GDM1 (cell line): ENCODE measurements around the gene RBM17.
"Not testable (repeated sequence)": the region's sequence is repeated elsewhere in the genome, so short reads cannot be mapped to it uniquely, and the experiment has no call there.

Experiments used
- DNase-seq: peaks from one replicate; lab custom pipeline; 2025; lab: John Stamatoyannopoulos, UW

The RBM17 gene

GRCh38 chr10:6112893-6113292, 24.1 kb downstream of the RBM17 start:
- DNase-seq = no peak

- DNase-seq = no peak
These were observed 25.5 kb downstream of the RBM17 start for GRCh38 chr10:6114299-6114698.

DNA sequence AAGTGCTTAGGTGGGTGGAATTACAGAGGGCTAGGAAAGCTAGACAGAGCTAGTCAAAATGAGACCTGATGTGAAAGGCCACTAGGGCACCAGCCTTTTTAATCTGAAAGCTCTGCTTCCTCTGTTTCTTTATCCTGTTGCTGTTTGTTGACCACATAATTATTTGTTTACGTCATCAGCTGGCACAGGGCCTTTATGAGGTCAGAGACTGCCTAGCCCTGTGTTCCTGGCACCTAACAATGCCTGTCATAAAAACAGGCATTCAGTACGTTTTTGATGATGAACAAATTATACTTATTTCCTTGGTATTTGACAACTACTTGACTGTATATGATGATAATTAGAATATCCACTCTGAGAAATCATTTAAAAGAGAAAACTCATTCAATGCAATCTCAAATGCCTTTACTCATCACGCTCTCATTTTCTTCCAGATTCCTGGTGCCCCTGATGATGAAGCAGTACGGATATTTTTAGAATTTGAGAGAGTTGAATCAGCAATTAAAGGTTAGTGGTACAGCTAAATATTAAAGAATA, 26.0 kb downstream of the RBM17 start:
- DNase-seq = no peak

- no peak for DNase-seq
These were observed 26.6 kb downstream of the RBM17 start for GRCh38 chr10:6115411-6115810.

DNA sequence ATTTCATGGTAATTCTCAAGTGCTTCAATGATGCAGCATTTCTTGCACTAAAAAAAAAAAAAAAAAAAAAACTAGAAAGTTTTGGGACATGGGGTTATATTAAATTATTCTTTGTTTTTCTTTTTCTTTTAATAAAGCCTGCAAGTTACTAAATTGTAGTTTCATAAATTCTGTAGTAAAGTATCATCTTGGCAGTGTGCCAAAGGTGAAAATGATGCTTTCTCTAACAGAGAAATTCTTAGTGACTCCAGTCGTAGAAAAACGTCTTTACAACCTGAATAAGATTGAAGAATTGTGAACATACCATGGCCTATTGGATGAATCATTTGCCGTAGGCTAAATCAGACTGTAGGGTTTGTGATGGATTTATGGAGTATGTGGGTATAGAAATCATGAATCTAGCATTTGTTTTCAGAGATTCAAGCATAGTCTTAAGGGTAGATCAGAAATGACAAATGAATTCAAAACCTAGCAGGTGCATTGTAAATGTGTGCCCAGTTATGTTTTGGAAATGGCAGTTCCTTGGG, 27.1 kb downstream of the RBM17 start:
- DNase-seq = no peak

GRCh38 chr10:6116806-6117205, 28.0 kb downstream of the RBM17 start:
- no peak for DNase-seq

- DNase-seq = no peak
These were observed 28.9 kb downstream of the RBM17 start for GRCh38 chr10:6117711-6118110.

DNA sequence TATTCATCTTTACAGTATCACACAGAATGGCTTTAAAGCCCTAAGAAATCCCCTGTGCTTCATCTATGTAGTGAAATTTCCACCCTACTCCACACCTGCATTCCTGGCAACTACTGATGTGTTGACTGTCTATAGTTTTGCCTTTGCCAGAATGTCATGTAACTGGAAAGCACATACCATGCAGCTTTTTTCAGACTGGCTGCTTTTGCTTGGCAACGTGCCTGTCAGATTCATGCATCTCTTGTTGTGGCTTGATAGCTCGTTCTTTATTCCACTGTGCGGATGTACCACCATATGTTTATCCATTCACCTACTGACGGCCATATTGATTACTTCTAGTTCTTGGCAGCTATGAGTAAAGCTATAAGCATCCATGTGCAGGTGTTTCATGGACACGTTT, 30.6 kb downstream of the RBM17 start:
- no peak for DNase-seq

DNA sequence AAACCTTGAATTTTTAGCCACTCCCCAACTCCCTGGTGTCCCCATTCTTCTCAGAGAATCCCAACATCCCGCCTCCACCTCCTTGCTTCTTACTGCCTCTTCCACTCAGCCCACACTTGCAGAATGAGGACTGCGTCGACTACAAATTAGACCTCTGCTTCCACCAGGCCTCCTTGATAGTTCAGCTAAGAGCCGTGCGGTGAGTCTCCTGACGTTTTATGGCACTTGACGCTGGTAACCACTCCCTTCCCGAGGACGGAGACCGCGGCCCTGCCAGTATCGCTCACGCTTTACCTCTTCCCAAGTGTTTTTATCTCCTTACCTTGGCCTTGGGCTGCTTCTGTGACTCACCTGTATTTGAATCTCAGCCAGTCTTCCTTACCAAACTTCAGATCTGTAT, 31.1 kb downstream of the RBM17 start:
- no peak for DNase-seq

DNA sequence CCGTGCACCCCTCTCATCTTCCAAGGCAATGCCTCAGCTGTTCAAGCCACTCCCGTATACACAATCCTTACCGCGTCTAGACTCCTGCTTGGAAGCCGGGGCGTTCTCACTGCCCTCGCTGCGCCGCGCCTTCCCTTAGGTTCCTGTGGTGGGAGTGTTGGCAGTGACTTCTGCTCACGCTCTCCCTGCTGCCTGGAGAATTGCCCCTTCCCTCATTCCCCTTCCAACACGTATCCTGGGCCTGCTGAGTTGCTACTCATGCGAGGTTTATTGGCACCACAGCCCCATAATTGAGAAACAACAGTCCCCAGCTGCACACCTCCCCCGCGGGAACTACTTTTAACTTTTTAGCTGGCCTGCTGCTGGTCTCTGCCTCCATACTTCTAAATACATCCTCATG, 31.9 kb downstream of the RBM17 start:
- DNase-seq = no peak

DNA sequence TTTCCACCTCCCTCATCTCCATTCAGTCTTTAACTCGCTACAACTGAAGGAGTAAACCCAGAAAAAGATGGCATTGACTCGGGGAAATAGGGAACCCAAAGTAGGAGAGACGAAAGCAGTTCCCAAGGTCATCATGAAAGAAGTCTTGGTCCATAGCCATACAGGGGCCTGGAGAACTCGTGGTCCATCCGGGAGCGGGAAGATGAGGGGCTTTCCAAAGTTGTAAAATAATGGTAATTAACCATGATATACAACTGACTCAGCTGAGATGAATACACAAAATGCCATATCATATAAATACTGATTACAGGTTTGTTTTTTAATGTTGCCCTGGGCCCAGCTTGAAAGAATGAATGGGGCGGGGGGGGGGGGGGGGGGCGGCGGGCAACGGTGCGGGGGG, 32.3 kb downstream of the RBM17 start:
- no peak for DNase-seq

- DNase-seq = no peak
These were observed 34.7 kb downstream of the RBM17 start for GRCh38 chr10:6123532-6123931.

DNA sequence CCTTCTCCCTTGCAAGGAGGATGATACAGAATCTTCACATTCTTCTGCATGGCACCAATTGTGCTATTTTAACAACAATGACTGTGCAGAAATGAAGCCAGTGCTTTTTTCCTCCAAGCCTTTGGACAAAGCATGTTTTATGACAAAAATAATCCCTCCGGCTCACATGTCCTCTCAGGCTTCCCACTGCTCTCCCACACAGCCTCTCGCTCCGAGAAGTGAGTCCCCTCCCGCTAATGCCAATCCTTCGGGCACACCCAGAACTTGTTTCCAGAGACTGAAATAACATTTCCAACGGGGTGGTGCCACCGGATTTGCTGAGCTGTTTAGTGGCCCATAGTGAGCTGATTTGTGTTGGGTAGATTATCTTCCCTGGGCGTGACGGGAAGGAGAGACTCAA, 35.8 kb downstream of the RBM17 start:
- no peak for DNase-seq

- not testable (repeated sequence) for DNase-seq
These were observed 38.6 kb downstream of the RBM17 start for GRCh38 chr10:6127461-6127860.

DNA sequence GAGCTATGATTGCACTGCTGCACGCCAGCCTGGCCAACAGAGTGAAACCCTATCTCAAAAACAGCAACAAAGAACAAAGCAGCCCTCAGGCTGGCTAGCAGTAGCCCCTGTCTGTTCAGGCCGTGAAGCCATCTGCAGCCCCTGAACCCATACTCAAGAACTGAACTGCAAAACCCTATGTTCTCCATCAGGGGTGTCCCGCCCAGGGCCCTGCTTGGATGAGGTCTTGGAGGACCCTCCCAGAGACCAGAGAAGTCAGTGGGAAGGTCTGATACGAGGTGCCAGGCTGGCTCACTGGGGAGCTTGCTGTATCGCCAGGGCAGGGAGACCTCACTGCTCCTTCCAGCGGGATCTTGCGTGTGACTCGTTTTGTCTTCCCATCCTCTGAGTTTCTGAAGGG, 39.3 kb downstream of the RBM17 start:
- DNase-seq = no peak

DNA sequence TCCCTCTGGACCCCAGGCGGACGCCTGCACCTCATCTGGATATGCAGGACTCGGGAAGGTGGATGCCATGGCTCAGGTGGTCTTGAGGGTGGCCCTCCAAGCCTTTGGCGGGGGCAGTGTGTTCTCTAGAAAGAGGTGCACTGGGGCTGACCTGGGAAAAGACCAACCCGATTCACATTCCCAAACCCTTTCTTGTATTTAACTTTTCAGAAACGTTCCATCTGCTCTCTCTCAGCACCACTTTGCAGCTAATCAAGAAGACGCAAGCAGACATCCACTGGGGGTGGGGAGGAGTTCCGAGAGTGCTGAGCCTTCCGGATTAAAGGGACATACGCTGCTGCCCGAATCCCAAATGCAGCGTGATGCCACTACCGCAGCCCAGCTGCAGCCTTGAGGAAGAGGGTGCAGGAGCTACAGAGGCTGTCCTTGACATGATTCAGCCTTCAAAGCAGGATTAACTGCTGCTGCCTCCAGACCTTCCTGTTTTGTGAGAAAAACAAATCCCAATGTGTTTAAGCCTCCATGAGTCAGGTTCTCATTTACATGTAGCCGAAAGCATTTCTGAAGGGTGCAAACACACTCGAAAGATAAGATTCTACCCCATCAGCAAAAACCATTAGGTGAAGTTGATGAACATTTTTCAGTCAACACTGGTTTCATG, 39.9 kb downstream of the RBM17 start:
- DNase-seq = no peak

DNA sequence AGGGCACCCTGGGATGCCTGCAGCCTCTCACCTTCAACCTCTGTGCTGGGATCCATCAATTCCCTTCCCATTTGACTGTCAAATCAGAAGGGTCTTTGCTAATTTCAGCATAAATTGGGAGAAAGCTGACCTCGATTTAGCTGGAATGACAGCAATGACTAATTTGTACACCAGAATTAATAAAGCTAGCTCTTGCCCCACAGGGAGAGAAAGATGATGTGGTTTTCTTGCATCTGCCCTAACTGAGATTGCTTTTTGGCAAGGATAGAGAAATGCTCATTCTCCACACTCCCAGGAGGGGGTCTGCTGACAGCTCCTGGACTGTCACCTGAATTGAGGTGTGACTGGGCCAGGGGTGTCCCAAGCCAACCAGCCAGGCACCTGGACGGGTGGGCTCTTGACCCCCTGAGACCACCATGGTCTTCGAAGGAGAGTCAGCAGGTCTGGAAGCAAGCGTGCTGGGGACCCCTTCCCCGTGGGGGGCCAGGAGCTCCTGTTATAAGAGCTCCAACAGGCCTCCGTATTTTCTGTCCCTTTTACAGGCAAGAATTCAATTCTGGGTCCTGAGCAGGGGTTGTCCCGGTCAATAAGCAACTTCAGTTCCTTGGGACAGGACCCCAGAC, 42.1 kb downstream of the RBM17 start:
- no peak for DNase-seq

DNA sequence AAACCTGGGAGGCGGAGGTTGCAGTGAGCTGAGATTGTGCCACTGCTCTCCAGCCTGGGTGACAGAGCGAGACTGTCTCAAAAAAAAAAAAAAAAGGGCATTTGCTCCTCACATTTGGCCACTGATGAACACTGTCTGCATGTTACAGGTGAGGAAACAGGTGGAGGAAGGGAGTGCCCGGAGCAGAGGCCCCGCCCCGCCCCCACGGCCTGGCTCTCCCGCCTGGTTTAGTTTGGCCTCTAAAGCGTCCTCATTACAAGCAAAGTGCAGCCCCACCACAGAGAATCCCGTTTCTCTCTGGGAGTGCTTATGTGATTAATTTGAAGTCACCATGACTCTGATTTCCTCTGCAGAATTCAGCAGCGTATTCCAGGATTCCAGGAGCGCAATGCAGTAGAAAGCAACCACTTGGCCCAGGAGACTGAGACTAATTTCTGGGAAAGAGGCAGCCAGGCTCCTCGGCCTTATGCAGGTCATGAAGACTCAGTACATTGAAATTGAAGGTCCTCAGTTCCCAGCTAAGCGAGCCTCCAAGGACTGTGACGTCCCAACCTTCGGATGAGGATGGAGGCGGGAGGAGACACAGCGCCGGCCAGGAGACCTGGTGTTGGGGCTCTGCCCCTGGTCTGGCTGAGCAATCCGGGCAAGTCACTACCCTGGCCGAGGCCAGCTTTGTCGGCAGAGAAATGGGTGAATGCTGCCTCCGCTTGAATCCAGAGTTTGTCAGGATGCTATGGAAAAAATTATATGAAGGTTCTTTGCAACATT, 44.7 kb downstream of the RBM17 start:
- DNase-seq = no peak

- DNase-seq = no peak
These were observed 45.4 kb downstream of the RBM17 start for GRCh38 chr10:6134099-6134823.

DNA sequence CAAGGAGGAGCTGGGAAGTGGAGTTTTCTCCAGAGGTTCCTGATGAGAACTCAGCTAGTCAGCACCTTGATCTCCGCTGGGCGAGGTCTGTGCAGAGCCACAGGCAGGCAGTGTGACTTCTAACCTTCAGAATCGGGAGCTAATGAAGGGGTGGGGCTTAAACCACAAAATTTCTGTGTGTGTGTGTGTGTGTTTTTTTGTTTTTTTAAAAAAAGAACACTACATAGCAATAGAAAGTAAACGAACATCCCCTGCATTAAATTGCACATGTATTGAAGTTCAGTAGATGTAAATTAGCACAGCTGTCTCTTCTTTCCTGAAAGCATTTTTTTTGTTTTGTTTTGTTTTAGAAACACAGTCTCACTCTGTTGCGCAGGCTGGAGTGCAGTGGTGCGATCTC, 46.2 kb downstream of the RBM17 start:
- DNase-seq = no peak

GRCh38 chr10:6135589-6136168, 46.8 kb downstream of the RBM17 start:
- no peak for DNase-seq
